ENCODE data around the gene KCNN4.
"Not testable (repeated sequence)": the region's sequence is repeated elsewhere in the genome, so short reads cannot be mapped to it uniquely, and the experiment has no call there.

Gene KCNN4

DNA sequence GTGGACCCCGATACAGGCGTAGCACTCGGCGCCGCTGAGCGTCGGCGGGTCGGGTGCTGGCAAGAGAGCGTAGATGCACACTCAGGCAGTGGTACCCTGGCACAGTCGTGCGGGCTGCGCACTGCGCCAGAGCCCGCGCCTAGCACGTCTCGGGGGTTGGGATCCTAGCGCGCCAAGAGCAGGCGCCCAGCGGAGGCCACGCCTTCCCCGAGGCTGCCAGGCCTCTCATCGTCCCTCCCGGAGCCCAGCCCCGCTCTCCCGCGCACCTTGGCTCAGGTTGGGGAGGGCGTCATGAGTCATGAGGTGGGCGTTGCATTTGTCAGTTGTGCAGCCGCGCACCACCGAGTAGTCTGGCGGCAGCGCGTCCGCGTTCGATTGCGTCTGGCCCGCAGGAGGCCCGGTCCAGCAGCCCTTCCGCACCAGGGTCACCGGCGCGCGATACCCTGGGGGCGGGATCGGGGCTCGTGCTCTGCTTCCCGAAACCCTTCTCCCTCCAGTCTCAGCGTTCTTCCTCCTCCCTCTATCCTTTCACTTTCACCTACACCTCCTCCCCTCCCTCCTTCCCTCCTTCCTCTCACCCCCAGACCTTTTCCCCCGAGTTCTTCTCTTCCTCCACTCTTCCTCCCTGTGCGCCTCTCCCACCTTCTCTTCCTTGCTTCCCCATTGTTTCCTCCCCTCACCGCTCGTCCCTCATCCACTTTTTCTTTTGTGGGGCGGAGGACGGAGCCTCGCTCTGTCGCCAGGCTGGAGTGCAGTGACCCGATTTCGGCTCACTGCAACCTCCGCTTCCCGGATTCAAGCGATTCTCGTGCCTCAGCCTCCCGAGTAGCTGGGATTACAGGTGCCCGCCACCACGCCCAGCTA is 18.0 kb upstream of the KCNN4 start:
- DNase-seq: no peak

DNA sequence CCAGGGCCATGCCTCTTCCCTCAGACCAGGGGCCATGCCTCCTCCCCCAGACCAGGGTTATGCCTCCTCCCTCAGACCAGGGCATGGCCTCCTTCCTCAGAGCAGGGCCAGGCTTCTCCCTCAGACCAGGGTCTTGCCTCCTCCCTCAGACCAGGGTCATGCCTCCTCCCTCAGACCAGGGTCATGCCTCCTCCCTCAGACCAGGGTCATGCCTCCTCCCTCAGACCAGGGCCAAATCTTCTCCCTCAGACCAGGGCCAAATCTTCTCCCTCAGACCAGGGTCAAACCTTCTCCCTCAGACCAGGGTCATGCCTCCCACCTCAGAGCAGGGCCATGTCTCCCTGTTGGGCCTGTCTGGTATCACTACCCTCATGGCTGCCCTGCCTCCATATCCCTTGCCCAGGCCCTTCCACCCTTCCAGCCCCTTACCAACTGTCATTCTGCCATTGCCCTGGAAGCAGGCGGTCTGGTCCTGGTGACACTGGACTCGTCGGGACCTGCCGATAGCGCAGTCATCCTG is 17.3 kb upstream of the KCNN4 start:
- DNase-seq: no peak

DNA sequence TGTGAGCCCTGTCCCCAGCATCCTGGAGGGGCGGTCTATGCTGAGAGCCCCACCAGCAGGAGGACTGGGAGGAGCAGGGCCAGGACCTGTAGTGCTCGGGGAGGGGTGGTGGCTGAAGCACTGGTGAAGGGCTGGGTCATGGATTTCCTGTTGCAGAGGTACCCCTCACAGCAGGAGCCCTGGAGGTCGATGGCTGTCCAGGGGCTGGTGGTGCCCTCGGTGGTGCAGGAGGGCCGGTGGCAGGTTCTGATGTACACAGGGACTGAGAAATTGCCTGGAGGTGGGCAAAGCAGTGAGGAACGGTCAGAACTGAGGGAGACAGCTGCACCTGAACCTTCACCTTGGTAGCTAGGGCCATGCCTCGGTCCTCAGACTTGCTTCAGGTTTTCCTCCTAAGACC is 16.8 kb upstream of the KCNN4 start:
- DNase-seq: no peak

DNA sequence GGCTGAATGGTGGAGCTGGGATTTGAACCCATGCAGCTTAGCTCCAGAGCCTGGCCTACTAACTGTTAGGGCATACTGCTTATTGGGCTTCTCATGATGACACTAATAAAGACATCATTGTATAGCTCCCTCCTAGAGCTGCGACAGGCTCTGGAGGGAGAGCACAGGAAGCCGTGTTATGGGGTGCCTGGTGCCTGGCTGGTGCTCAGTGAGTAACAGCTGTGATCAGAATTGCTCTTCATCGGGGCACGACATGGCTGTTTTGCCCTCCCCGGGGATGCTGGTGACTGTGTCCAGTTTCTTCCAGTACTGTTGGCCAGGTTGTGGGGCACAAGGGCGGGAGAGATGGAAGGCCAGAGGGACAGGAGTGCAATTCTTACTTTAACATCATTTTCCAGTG is 16.3 kb upstream of the KCNN4 start:
- DNase-seq: no peak

DNA sequence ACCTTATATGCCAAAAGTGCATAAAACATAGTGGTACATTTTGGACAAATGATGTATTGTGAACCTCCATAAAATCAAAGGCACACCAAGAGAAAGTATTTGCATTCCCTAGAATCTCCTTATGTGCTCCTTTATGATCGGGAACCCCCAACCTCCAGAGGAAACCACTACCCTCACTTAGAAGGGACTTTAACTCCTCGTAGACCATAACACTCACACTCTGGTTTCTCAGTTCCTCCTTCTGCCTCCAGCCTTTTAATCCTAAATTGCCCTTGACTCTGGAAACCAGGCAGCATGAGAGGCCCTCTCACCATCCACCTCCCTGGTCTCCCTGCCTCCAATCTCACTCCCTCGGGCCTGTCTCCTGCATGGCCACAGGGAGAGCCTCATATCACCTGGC is 9.8 kb upstream of the KCNN4 start:
- no peak for DNase-seq

DNA sequence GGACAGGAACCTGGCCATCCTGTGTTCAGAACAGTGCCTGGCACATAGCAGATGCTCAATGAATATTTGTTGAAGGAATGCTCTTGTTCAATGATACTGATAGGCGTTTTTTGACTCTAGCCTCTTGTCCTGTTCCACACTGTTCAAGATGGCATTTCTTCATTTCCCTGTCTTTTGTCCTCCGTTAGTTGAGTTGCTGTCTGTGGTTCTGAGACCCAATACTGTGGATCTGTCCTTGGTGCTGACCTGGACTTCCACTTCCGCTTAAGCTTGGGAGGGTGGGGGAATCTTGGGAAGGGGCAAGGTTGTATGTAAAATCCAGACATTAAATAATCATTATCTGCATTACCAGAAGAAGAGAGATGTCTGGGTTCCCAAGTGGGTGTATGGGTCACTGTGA is 8.3 kb upstream of the KCNN4 start:
- no peak for DNase-seq

DNA sequence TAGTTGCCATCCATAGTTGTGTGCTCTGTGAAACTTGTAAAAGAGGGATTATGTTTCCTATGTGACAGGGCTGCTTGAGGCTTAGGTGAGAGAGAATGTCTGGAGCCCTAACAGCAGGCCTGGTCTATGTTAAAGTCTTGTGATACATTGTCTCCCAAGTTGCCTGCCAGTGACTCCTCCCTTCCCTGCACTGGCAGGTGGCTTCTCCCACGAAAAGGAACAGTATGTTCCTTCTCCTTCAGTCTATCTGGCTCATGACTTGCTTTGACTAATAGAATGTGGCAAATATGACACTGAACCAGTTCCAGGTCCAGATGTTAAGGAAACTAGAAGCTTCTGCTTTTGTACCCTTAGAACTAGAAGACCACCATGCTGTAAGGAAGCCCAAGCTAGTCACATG is 5.9 kb upstream of the KCNN4 start:
- DNase-seq: no peak

DNA sequence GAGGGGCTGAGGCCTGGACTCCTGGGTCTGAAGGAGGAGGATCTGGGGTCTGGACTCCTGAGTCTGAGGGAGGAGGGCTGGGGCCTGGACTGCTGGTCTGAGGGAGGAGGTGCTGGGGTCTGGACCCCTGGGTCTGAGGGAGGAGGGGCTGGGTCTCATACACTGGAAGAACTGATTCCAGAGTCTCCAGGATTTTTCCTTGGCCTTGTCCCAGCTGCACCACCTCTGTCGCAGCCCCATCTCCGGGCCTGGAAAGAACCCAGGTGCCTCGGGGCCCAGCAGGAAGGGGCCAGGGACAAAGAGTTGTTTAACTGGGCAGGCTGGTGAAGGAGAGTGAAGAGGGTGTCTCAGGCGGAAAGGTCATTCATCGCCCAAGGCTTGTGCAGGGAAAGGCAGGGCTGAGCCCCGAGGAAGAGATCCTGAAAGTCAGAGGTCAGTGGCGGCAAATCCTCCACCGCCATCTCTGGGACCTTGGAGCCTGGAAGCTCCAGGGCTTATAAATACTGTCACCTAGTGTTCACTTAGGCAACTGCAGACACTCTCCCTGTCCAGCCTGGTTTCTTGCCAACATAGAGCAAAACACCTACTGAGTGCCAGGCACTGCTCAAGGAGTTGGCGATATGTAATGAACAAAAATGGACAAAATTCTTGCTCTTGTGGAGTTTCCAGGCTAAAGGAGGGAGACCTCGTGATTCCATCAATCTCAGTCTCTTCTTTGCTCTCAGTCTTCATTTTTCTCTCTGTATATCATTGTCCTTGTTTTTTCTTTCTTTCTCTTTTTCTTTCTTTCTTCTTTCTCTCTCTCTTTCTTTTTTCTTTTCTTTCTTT is 4.4 kb upstream of the KCNN4 start:
- DNase-seq: no peak

DNA sequence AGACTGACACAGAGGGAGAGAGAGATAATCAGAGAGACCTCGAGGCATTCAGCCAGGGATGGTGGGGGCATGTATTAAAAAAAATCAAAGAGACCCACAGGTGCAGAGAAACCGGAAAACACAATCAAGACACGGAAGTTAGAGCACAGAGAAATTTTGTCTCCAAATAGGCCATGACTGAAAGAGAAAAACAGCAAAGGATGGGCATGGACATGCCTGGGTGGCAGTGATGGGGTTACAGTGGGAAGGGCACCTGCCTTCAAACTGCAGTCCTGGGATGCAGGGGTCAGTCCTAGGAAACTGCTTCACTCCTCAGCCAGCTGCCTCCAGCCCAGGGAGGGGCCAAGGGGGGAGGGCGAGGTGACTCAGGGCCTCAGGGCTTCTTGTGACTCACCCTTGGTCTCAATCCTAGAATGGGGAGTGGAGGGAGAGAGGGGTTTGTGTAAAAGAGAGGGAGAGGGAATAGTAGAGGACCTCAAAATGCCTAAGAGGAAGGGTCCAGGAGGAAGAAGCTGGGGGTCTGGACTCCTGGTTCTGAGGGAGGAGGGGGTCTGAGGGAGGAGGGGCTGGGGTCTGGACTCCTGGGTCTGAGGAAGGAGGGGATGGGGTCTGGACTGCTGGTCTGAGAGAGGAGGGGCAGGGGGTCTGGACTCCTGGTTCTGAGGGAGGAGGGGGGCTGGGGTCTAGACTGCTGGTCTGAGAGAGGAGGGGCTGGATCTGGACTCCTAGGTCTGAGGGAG is 3.6 kb upstream of the KCNN4 start:
- no peak for DNase-seq

DNA sequence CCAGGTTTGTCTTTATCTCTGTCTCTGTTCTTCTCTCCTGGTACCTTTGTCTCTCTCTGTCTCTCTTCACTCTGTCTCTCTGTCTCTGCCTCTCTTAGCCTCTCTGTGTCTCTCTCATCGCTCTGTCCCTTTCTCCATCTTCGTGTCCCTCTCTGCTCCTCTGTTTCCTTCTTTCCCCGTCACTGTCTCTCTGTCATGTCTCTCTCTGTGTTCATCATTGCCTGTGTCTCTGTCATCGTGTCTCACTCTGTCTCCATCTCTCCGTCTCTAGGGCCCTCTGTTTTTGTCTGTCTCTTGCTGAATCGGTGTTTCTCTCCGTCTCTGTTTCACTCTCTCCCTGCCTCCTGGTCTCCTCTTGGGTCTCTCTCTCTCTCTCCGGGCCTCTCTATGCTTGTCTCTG is 2.9 kb upstream of the KCNN4 start:
- no peak for DNase-seq

DNA sequence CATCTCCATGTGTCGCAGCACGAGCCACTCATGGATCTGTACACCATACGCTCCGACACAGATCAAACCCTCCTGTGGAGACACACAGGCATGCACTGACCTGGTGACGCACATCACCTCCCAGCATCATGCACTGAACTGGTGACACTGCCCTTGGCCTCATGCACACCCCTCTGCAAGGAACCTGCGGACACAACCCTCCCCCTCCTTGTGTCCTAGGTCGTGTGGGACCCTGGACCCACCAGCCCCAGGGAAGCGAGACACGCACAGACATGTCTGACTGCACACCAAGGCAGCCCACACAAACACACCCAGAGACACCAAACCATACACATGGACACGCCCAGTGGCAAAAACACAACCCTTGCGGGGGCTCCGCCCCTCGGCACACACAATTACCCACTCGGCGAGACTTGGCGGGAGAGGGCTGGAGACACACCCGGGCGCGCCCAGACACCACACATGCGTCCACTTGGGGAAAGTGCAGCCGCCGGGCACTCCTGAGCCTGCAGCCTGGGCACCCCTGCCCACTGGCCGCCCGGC is 2.0 kb upstream of the KCNN4 start:
- DNase-seq: no peak

DNA sequence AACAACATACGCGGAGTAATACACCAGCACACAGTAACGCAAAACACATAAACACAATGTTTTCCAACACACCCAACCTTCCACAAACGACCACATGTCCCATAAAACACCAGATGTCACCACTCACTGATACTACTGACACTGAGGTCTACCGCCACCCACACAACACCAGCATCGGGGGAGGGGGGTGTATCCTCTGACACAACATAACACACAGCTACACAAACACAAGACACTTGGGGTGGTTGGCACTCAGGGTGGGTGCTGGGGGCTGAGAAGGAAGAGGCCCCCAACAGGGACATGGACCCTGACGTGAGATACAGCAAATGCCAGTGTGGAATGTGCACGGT is 1.5 kb upstream of the KCNN4 start:
- no peak for DNase-seq

DNA sequence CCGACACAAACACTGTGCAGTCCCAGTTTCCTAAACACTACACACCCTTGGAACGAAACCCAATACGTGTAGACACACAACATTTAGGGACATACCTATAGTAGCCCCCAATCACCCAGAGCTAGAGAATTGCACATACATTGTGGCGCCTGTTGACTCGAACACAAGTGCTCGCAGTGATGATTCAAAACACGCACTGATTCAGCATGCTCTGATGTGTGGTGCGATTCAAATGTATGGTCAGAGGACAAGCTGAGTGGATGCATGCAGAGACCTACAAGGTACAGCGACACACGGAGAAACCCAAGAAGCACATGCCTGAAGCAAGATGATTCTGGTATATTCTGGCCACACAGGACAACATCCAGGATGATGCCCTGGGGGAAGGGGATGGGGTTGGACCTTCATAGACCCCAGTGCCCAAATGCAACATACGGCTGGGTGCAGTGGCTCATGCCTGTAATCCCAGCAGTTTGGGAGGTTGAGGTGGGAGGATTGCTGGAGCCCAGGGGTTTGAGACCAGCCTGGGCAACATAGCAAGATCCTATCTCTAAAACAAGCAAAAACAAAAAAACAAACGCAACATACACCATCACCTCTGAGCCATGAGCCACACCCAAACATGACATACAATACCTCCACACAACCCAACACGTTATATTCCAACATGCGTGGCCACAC is 997 bp upstream of the KCNN4 start:
- no peak for DNase-seq

DNA sequence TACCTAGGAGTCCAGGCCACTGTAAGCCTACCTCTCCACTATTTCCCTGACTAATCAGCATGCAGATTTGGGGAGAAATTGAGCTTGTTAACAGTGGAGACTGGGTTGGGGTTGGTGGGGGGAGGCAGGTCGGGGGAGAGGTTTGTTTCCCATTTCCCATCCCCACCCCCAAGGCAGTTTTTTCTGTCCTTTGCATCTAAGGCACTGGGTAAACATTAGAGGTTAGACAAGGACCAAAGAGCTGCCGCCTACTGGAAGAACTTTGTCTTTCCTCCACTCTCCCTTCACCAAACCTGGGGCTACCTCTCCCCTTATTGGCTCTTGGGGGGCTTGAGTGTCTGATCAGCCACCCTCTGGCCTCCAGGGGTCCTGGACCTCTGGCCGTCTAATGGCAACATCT is 953 bp downstream of the KCNN4 start:
- DNase-seq: no peak

DNA sequence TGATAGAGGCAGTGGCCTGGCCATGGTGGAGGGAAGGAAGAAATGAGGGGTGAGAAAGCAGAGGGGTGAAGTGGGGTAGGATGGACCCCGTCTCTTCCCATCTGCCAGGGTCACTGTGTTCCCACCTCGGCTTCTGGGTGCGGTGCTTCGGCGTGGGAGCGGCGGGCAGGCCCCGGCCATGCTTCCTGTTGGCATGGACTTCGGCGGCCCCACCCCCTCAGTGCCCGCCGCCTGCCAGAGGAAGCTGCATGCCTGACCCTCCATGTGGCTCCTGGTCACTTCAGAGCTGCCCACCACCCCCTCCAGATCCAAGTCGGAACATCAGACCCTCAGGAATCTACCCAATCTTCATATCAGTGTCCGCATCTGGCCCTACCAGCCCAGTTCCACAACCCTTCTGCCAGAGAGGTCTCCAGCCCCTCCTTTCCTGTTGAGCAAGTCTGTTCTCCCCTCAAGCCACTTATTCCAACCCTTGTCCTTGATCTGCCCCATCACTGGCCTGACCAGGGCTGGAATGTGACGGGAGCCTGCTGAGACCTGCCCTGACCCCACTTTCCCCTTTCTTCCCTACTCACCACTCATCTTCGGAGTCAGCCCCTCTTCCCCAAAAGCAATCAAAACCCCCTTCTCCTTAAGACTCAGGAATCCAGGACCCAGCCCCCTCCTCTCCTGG is 1.5 kb downstream of the KCNN4 start:
- DNase-seq: no peak

DNA sequence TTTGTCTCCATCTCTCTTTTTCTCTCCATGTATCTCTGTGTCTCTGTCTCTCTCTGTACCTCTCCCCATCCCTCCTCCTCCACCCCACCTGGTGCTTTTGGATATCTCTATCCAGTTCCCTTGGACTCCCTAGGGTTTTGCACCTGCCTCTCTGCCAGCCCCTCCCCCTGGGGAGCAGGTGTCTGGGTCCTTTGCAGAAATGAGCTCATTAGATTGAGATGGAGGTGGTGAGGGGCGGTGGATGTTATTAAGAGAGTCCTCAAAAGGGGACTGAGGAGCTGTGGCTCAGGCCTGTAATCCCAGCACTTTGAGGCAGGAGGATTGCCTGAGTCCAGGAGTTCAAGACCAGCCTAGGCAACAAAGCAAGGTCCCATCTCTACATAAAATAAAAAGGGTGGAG is 2.1 kb downstream of the KCNN4 start:
- DNase-seq: no peak

DNA sequence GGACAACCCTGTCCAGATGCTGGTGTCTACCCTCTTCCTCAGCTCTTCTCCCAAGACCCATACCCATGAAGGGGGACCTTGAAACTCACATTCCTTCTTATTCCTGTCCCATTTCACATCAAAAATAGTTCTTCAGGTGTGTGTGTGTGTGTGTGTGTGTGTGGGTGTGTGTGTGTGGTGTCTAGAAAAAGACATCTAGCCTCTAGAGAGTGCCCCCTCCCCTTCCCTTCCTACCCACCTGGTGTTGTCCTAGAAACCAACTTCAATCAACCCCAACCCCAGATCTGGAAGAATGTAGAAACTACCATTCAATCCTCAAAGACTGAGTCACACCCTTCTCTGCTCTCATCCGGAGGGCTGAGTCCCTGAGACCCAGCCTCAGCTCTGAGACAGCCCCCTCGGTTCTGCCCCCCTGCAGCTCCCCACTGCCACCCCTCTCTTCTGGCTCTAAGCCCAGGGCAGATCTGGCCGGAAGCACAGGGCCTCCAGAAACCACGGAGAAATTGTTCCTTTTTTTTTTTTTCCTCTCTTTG is 3.5 kb downstream of the KCNN4 start:
- DNase-seq: no peak

DNA sequence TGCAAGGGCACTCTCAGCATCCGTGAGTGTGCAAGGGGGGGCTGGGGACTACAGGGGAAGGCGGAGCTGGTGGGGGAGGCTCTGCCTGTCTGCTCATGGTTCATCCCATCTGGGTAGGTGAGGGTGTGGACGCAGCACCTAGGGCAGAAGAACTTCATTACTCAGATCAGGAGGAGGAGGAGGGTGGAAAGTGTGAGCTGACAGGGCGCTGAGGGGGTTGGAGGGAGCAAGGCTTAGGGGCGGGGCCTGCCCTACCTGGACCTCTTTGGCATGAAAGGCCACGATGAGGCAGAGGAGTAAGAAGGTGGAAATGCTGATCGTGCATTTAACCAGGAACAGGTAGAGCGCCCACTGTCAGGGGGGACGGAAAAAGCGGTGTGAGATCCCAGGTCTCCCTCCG is 4.5 kb downstream of the KCNN4 start:
- no peak for DNase-seq

DNA sequence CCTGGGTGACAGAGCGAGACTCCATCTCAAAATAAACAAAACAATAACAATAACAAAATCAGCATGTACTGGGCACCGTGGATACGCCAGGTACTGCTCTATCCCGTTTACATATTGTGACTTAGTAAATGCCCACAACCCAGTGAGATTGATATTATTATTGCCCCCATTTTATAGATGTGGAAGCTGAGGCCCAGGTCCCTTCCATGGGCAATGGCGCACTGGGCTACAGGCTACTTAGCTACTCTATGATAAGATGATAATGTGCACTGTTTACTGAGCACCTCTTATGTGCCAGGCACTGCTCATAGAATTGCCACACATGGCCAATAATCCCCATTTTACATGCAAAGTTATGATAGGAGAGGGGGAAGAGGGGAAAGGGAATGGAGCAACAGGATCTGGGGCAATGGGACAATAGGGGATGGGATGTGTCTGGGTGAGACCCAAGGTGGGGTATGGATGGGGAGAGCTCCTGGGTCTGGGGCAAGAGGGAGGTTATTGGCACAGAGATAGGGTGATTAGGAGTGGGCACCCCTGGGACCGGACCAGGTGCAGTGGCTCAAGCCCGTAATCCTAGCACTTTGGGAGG is 5.4 kb downstream of the KCNN4 start:
- DNase-seq: no peak

DNA sequence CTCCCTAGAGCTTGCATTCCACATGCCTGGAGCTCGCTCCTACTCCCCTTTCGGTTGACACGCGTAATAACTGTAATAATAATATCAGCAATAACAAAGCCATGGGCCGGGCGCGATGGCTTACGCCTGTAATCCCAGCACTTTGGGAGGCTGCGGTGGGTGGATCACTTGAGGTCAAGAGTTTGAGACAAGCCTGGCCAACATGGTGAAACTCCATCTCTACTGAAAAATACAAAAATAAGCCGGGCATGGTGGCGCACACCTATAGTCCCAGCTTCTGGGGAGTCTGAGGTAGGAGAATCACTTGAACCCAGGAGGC is 5.9 kb downstream of the KCNN4 start:
- DNase-seq: not testable (repeated sequence)
